D721Med (cell line): Measurements from ENCODE around the gene SYT13.

Source experiments
- DNase-seq: peaks from one replicate; pipeline ENCODE4 v3.0.0; 2011; ENCODE audit warnings: low spot score; ENCODE audit not compliant: insufficient read length
- FAIRE-seq: peaks from 2 replicates; lab custom pipeline; 2011; peaks lifted over from hg19 to GRCh38; lab: Jason Lieb, UNC
- TF ChIP-seq, protein P1 (sequence below): IDR thresholded peaks from 2 replicates; pipeline ENCODE4 v1.5.1; 2012; ENCODE audit warnings: mild to moderate bottlenecking, control low read depth; ENCODE audit not compliant: insufficient read depth; ENCODE audit errors: missing control alignments

The SYT13 gene

DNA sequence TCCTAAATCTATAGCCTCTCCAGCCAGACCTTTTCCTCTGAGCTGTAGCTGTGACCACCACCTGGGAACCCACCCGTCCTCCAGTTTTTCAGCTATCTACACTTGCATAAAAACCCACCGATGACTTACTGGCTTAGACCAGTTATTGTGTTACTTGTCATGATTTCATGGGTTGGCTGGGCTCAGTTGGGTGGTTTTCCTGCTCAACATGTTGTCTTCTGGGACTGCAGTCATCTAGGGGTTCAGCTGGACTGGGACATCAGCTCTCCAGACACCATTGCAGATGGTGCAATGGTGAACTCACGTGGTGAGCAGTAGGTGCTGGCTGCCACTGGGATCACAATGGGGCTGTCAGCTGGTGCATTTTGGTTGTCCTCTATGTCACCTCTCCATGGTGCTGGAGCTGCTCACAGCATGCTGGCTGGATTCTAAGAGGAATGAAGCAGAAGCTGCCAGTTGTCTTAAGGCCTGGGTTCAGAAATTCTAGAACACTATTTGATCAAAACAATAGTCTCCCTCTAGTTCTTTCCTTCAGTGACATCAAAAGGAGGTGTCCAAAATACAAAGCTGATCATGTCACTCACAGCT, 1.3 kb upstream of the SYT13 start:
- TF ChIP-seq, protein P1, sequence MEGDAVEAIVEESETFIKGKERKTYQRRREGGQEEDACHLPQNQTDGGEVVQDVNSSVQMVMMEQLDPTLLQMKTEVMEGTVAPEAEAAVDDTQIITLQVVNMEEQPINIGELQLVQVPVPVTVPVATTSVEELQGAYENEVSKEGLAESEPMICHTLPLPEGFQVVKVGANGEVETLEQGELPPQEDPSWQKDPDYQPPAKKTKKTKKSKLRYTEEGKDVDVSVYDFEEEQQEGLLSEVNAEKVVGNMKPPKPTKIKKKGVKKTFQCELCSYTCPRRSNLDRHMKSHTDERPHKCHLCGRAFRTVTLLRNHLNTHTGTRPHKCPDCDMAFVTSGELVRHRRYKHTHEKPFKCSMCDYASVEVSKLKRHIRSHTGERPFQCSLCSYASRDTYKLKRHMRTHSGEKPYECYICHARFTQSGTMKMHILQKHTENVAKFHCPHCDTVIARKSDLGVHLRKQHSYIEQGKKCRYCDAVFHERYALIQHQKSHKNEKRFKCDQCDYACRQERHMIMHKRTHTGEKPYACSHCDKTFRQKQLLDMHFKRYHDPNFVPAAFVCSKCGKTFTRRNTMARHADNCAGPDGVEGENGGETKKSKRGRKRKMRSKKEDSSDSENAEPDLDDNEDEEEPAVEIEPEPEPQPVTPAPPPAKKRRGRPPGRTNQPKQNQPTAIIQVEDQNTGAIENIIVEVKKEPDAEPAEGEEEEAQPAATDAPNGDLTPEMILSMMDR: no peak
- no peak for FAIRE-seq

DNA sequence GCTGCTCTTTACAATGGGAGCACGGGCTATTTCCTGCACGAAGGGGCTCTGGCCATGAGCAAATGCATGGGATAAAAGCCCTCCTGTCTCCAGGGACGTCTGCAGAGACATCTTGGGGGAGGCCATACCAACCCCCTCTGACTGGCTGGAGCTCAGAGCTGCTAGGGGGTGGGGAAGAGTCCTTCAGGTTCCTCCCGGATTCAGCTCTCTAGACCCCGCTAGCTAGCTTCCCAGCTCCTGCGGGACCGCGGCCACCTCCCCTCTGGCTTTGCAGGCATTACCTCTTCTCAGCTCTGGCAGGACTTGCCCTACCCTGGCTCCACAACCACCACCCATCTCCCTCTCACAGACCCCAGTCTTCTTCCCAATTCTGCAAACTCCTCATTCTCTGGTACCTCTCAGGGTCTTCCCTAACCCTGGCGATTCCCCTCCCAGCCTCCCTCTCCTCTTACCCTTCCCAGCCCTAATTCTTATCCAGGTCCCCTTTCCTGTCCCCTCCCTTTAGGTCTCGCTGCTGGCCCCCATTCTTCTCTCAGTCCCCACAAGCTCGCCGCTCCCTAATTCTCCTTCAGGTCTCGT, 802 bp downstream of the SYT13 start:
- FAIRE-seq: no peak
- DNase-seq: no peak
- TF ChIP-seq, protein P1: no peak

More for the DNA sequence above, 1.3 kb upstream of the SYT13 start:
- DNase-seq: no peak

DNA sequence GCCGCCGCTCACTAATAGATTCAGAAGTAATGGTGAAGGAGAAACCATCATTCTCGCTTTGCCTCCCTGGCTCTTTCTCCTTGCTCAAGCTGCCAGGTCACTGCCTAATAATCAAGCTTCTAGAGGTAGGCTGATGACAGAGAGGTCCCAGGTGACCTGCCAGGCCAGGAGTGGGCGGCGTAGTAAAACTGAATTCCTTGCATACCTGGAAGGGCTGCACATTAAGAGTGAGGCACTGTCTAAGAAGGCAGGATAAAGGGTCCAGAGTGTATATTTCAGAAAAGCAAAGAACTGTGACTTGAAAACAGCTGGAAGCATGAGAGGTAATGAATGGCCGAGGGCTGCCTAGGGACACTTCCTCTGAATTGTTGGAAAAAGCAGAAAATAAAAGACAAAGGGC, 4.1 kb downstream of the SYT13 start:
- no peak for DNase-seq
- FAIRE-seq: no peak
- TF ChIP-seq, protein P1: no peak

DNA sequence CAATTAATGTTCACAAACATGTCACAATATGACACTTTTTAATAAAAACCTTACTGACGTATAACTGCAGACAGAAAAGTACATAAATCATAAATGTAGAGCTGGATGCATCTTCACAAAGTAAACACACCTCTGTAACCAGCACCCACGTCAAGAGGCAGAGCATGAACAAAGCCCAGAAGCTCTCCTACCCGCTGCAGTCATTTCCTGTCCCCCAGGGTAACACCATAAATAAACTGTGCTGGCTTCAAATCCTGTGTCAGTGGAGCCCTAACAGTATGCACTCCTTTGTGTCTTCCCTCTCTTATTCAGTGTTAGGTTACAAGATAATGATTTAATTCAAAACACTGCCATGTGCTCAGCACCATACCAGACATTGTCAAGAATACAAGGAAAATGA, 5.7 kb downstream of the SYT13 start:
- DNase-seq (no peak), FAIRE-seq (no peak)
- TF ChIP-seq, protein P1: no peak

DNA sequence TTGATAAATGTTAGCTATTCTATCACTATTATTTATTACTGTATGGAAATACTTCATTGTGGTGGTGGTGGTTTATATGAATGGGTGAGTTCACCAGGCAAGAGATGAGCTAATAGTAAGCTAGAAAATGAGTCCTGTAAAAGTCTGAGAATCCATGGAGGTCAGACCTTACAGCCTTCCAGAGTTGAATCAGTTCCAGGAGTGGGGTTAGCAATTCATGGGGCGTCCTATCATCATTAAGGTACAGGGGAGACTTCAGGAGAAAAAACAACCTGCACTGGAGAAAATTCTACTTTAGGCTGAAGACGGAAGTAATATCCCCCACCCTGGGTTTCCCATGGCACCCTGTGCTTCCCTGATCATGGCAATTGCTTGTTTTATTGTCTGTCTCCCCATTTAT, 6.5 kb downstream of the SYT13 start:
- TF ChIP-seq, protein P1: no peak
- no peak for DNase-seq
- FAIRE-seq: no peak

DNA sequence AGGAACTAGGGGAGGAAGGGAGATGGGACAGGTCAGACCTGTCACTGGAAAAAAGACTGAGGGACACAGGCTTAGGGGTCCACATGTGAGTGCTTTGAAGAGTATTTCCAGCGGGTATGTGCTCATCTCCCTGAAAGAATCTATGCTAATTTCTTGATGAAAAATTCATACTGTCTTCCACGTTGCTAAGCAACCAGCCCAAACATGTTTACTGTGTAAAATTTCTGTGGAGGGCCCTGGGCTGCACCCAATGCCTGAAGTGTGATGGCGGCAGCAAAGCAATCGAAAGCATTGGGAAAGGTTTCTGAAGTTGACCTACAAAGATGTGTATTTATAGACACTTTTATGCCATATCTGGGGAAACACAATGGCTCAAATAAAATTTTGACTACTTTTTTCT, 7.4 kb downstream of the SYT13 start:
- DNase-seq (no peak), FAIRE-seq (no peak)
- TF ChIP-seq, protein P1: no peak

DNA sequence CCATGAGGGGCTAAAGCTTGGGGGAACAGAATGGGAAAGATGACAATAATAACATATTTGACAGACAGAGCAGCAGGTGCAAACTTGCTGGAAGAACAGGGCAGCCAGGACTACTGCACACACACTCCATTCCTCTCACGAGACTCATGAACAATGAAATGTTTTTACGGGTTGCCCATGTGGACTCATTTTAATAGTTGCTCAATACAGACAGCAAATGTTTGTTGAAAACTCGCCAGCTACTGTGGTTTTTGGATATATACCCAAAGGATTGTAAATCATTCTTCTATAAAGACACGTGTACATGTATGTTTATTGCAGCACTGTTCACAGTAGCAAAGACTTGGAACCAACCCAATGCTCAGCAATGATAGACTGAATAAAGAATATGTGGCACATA, 10.3 kb downstream of the SYT13 start:
- no peak for FAIRE-seq
- DNase-seq: no peak
- TF ChIP-seq, protein P1: no peak
